ENCODE measurements around the gene EIF4ENIF1. TPM values are rescaled to one million over a fixed set of nuclear protein-coding genes. Genes with fewer than 3 reads are reported as not detected.

EIF4ENIF1 gene
- total RNA-seq, 4 donors from 2014 or later = 23.8 to 51.4 (median 25.0) TPM

GRCh38 chr22:31451709-31452571 lies 37.7 kb downstream of the EIF4ENIF1 start:
- TF ChIP-seq CTCF (IDR thresholded peaks at IDR 0.05) (peak in 2 of 3 experiments; percentile 30 to 42), POLR2AphosphoS5 (IDR thresholded peaks at IDR 0.05) (no peak), EP300 (IDR thresholded peaks at IDR 0.05) (no peak), POLR2A (IDR thresholded peaks at IDR 0.05; ENCODE audit: low read depth) (no peak)
- Histone ChIP-seq H3K27ac (replicated peaks in 1 of 4) (no peak overlapping the region), H3K4me3 (no peak overlapping the region), H3K9me3 (no peaks in the 10 kb centered on the region), H3K4me1 (peaks cover 0 to 7% (median 2%) of the 10 kb centered on the region in 4 donors), H3K27me3 (no peaks in the 10 kb centered on the region), H3K36me3 (peaks cover 37 to 81% (median 46%) of the 10 kb centered on the region in 4 donors)
- no peak for DNase-seq (ENCODE audit: extremely low spot score)
- intact Hi-C loops (cut with DNase I) = no loop called here
- WGBS = 73% methylated on average over 5 of the region's 5 CpGs

- DNase-seq (ENCODE audit: extremely low spot score) = no peak
- no peaks in the 10 kb centered on the region for H3K27me3 ChIP-seq
- no peak overlapping the region for H3K27ac ChIP-seq (replicated peaks in 1 of 4)
- no peak overlapping the region for H3K4me3 ChIP-seq
- no peaks in the 10 kb centered on the region for H3K9me3 ChIP-seq
- no peak for TF ChIP-seq POLR2A (IDR thresholded peaks at IDR 0.05; ENCODE audit: low read depth)
- TF ChIP-seq EP300 (IDR thresholded peaks at IDR 0.05) = no peak
- intact Hi-C loops (cut with DNase I) = no loop called here
- peaks cover 26 to 83% (median 41%) of the 10 kb centered on the region in 4 donors for H3K36me3 ChIP-seq
- 82% methylated on average over 4 of the region's 4 CpGs for WGBS
- H3K4me1 ChIP-seq = peaks cover 0 to 7% (median 2%) of the 10 kb centered on the region in 4 donors
Observed at GRCh38 chr22:31449506-31449905, 40.1 kb downstream of the EIF4ENIF1 start.

- Histone ChIP-seq H3K9me3 (no peaks in the 10 kb centered on the region), H3K36me3 (peaks cover 19 to 83% (median 41%) of the 10 kb centered on the region in 4 donors), H3K27me3 (no peaks in the 10 kb centered on the region), H3K4me1 (peaks cover 0 to 7% (median 2%) of the 10 kb centered on the region in 4 donors), H3K4me3 (no peak overlapping the region), H3K27ac (replicated peaks in 1 of 4) (no peak overlapping the region)
- intact Hi-C loops (cut with DNase I) = no loop called here
- no peak for DNase-seq (ENCODE audit: extremely low spot score)
- TF ChIP-seq POLR2A (IDR thresholded peaks at IDR 0.05; ENCODE audit: low read depth) = no peak
- no peak for TF ChIP-seq POLR2AphosphoS5 (IDR thresholded peaks at IDR 0.05)
- 44% methylated on average over 2 of the region's 2 CpGs for WGBS
Observed at GRCh38 chr22:31448382-31448781, 41.3 kb downstream of the EIF4ENIF1 start.

GRCh38 chr22:31447337-31447736 lies 42.3 kb downstream of the EIF4ENIF1 start:
- TF ChIP-seq POLR2A (IDR thresholded peaks at IDR 0.05; ENCODE audit: low read depth) = no peak
- no peak for TF ChIP-seq EP300 (IDR thresholded peaks at IDR 0.05)
- TF ChIP-seq POLR2AphosphoS5 (IDR thresholded peaks at IDR 0.05) = no peak
- no peak for TF ChIP-seq CTCF (IDR thresholded peaks at IDR 0.05)
- intact Hi-C loops (cut with DNase I) = no loop called here
- DNase-seq (ENCODE audit: extremely low spot score) = no peak
- Histone ChIP-seq H3K27ac (replicated peaks in 1 of 4) (no peak overlapping the region), H3K27me3 (no peaks in the 10 kb centered on the region), H3K4me1 (peaks cover 0 to 7% (median 2%) of the 10 kb centered on the region in 4 donors), H3K9me3 (no peaks in the 10 kb centered on the region), H3K36me3 (peaks cover 24 to 83% (median 43%) of the 10 kb centered on the region in 4 donors), H3K4me3 (no peak overlapping the region)
- 97% methylated on average over 3 of the region's 3 CpGs for WGBS

GRCh38 chr22:31446767-31447166 lies 42.9 kb downstream of the EIF4ENIF1 start:
- no peak for TF ChIP-seq EP300 (IDR thresholded peaks at IDR 0.05)
- TF ChIP-seq POLR2A (IDR thresholded peaks at IDR 0.05; ENCODE audit: low read depth) = no peak
- no peak for TF ChIP-seq CTCF (IDR thresholded peaks at IDR 0.05)
- no peak for TF ChIP-seq POLR2AphosphoS5 (IDR thresholded peaks at IDR 0.05)

More at GRCh38 chr22:31446767-31447166, 42.9 kb downstream of the EIF4ENIF1 start:
- 88% methylated on average over 2 of the region's 2 CpGs for WGBS
- H3K9me3 ChIP-seq = no peaks in the 10 kb centered on the region
- peaks cover 0 to 7% (median 2%) of the 10 kb centered on the region in 4 donors for H3K4me1 ChIP-seq
- H3K36me3 ChIP-seq = peaks cover 30 to 84% (median 49%) of the 10 kb centered on the region in 4 donors
- DNase-seq (ENCODE audit: extremely low spot score) = no peak
- no peak overlapping the region for H3K27ac ChIP-seq (replicated peaks in 1 of 4)
- H3K4me3 ChIP-seq = no peak overlapping the region
- H3K27me3 ChIP-seq = no peaks in the 10 kb centered on the region
- intact Hi-C loops (cut with DNase I) = no loop called here
